Spleen (tissue), 11 donors: ENCODE data around the gene LDLRAD4. TPM values are rescaled to one million over a fixed set of nuclear protein-coding genes. Genes with fewer than 3 reads are reported as not detected.

Source experiments
- DNase-seq: peaks from one replicate; pipeline ENCODE4 v3.0.0-alpha.2; 2020
- H3K27ac ChIP-seq, 8 donors: fragments of 200-600 bp; sonication (generic) in 7 of 8; 1 replicate in 4 of 8; 2 replicates in 4 of 8; pipeline versions ENCODE4 v1.5.0 to v1.8.0; 2016 to 2021; ENCODE audit warnings: inconsistent platforms in 4 of 8, mild to moderate bottlenecking in 4 of 8, moderate library complexity in 1 of 8
- H3K27me3 ChIP-seq, 7 donors: fragments of 200-600 bp; sonication (generic) in 6 of 7; replicated peaks in 1 of 7; 1 replicate in 4 of 7; 2 replicates in 3 of 7; pipeline versions ENCODE4 v1.5.0 to v1.8.0; 2016 to 2021; ENCODE audit warnings: inconsistent platforms in 3 of 7, mild to moderate bottlenecking in 1 of 7
- H3K36me3 ChIP-seq, 6 donors: fragments of 200-600 bp; sonication (generic) in 5 of 6; 1 replicate in 4 of 6; 2 replicates in 2 of 6; pipeline versions ENCODE4 v1.5.0 to v1.8.0; 2016 to 2021; ENCODE audit warnings: inconsistent platforms in 2 of 6
- H3K4me1 ChIP-seq, 6 donors: fragments of 200-600 bp; sonication (generic) in 5 of 6; 1 replicate in 3 of 6; 2 replicates in 3 of 6; pipeline versions ENCODE4 v1.5.0 to v1.8.0; 2016 to 2021; ENCODE audit warnings: inconsistent platforms in 3 of 6
- H3K4me3 ChIP-seq, 8 donors: fragments of 200-600 bp; sonication (generic) in 7 of 8; 1 replicate in 4 of 8; 2 replicates in 4 of 8; pipeline versions ENCODE4 v1.5.0 to v1.8.0; 2016 to 2021; ENCODE audit warnings: inconsistent platforms in 4 of 8, mild to moderate bottlenecking in 4 of 8, moderate library complexity in 2 of 8
- H3K9me3 ChIP-seq, 8 donors: fragments of 200-600 bp; sonication (generic) in 7 of 8; 1 replicate in 4 of 8; 2 replicates in 4 of 8; pipeline versions ENCODE4 v1.5.0 to v1.8.0; 2016 to 2021; ENCODE audit warnings: inconsistent platforms in 4 of 8
- POLR2A ChIP-seq, 3 donors: fragments of 450-650 bp; IDR thresholded peaks; one replicate each; pipeline ENCODE4 v1.5.1; 2017; ENCODE audit warnings: antibody characterized with exemption in 3 of 3, mild to moderate bottlenecking in 1 of 3
- POLR2AphosphoS5 ChIP-seq, 3 donors: sonication (generic); formaldehyde crosslinking; IDR thresholded peaks; one replicate each; pipeline ENCODE4 v1.5.1; 2017; ENCODE audit warnings: antibody characterized with exemption in 3 of 3
- WGBS, 5 donors: extraction: QIAGEN DNeasy Blood & Tissue Kit in 3 of 5; methylation state at CpG; one replicate each; pipeline versions ENCODE4 v1.1.5 to v1.1.7; 2013 to 2018; 5-methylcytosine and 5-hydroxymethylcytosine counted together
- intact Hi-C: fragments of 100-400 bp; cut with DNase I; formaldehyde crosslinking; loops from one replicate; pipeline ENCODE4 v1.15.0; 2023; ENCODE audit warnings: low total_unique reads
- polyA plus RNA-seq, 3 donors: library from polyadenylated mRNA; stranded (reverse); fragments of 200-250 nt; gene quantifications; one replicate each; pipeline ENCODE4 v1.2.1, GENCODE V29; 2013
- total RNA-seq, 7 donors: library from RNA; depleted of rRNA in 3 of 7; stranded (reverse); fragments of >200 nt in 3 of 7; fragmentation: NEBNext Ultra II Directional in 4 of 7; extraction: Animal tissue kit (Norgen Biotek cat#: 25700) in 4 of 7; gene quantifications; one replicate each; pipeline versions ENCODE4 v1.1.0 to v1.2.1, GENCODE V29; 2016 to 2021
- TF ChIP-seq, protein P1 (sequence below), 11 experiments: fragments of 200-600 bp in 7 of 11; fragments of 450-650 bp in 4 of 11; sonication (generic) in 4 of 11; IDR thresholded peaks in 8 of 11; conservative IDR thresholded peaks in 3 of 11; 1 replicate in 7 of 11; 2 replicates in 4 of 11; pipeline versions ENCODE4 v1.4.0 to v1.8.0; 2016 to 2021; ENCODE audit warnings: antibody characterized with exemption in 11 of 11, inconsistent platforms in 4 of 11, mild to moderate bottlenecking in 1 of 11
- donor health status: healthy with polysubstance abuse.
- donor health status: DM: no; HTN: no; CAD: no; lungs with moderate emphysema.
- donor health status: DM: no; HTN: no; CAD: no.
- donor health status: Bipolar disorder and iron deficiency.
- donor health status: healthy.
- donor health status: DM: no; HTN: no; CAD: no.
- donor health status: DM: yes; HTN: yes; CAD: no.

The LDLRAD4 gene
- total and polyA plus RNA-seq, 10 donors, result 4.5 to 80.8 (median 46.4) TPM

DNA sequence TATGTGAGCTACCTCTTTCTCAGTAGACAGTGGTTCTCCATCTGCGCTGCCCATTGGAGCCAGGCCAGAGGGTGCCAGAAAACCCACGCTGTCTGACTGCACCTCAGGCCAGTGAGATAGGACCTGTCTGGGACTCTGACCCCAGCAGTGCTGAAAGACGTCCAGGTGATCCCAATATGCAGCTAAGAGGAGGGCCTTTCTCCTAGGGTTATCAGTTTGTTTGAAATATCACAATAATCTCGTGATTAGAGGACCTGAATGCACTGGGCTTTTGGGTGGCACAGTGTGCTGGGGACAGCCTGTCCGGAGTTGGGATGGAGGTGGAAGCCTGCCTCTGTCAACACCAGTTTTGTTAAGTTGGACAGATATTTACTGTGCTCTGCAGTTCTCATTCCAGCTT lies 216.3 kb downstream of the LDLRAD4 start:
- H3K4me1 ChIP-seq, result peaks cover 0 to 35% (median 10%) of the 10 kb centered on the region in 6 donors
- no peak overlapping the region for H3K4me3 ChIP-seq
- intact Hi-C loops, result no loop called here
- no peaks in the 10 kb centered on the region for H3K27me3 ChIP-seq
- no peak for DNase-seq
- WGBS, 5 donors, result 68 to 96% (median 90%) methylated on average over 5 of the region's 5 CpGs
- no peaks in the 10 kb centered on the region for H3K9me3 ChIP-seq
- H3K36me3 ChIP-seq, result peaks cover 0 to 3% (median 0%) of the 10 kb centered on the region in 6 donors
- H3K27ac ChIP-seq, result no peak overlapping the region
- TF ChIP-seq, protein P1, sequence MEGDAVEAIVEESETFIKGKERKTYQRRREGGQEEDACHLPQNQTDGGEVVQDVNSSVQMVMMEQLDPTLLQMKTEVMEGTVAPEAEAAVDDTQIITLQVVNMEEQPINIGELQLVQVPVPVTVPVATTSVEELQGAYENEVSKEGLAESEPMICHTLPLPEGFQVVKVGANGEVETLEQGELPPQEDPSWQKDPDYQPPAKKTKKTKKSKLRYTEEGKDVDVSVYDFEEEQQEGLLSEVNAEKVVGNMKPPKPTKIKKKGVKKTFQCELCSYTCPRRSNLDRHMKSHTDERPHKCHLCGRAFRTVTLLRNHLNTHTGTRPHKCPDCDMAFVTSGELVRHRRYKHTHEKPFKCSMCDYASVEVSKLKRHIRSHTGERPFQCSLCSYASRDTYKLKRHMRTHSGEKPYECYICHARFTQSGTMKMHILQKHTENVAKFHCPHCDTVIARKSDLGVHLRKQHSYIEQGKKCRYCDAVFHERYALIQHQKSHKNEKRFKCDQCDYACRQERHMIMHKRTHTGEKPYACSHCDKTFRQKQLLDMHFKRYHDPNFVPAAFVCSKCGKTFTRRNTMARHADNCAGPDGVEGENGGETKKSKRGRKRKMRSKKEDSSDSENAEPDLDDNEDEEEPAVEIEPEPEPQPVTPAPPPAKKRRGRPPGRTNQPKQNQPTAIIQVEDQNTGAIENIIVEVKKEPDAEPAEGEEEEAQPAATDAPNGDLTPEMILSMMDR (IDR thresholded peaks at IDR 0.05 in 8 of 11, conservative IDR thresholded peaks at IDR 0.05 in 3 of 11), result no peak
- TF ChIP-seq POLR2AphosphoS5 (IDR thresholded peaks at IDR 0.05), result no peak
- no peak for TF ChIP-seq POLR2A (IDR thresholded peaks at IDR 0.05)

DNA sequence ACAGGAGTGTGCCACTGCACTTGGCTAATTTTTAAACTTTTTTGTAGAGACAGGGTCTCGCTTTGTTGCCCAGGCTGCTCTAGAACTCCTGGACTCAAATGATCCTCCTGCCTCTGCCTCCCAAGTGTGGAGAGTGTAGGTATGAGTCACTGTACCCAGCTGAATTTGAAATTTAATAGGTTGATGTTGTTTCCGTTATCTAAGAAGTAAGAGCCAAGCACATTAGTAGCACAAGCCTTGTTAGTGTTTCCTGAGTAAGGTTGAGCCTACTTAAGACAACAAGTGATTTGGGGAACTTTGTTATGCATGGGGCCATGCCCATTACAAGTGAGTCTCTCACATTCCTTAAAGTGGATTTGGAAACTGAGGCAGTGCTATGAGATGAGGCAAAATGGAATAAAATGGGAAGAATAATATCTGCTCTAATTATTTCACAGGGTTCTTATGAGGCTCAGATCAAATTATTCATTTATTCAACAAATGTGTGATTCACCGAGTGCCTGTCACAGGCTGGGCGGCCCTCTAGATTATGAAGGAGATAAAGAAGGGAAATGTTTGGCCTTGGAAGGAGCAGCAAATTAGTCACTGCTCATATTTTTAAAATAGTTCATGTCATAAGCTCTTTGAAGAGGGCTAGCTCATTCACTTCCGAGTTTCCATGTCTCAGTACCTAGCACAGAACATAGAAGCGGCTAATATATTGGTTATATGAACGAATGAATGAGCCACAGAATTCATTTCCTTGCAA lies 217.2 kb downstream of the LDLRAD4 start:
- peaks cover 0 to 6% (median 0%) of the 10 kb centered on the region in 6 donors for H3K36me3 ChIP-seq
- H3K27me3 ChIP-seq, result no peaks in the 10 kb centered on the region
- no peak for TF ChIP-seq POLR2AphosphoS5 (IDR thresholded peaks at IDR 0.05)
- TF ChIP-seq POLR2A (IDR thresholded peaks at IDR 0.05), result no peak
- TF ChIP-seq, protein P1 (IDR thresholded peaks at IDR 0.05 in 8 of 11, conservative IDR thresholded peaks at IDR 0.05 in 3 of 11), result no peak
- no peak overlapping the region for H3K4me3 ChIP-seq
- no peaks in the 10 kb centered on the region for H3K9me3 ChIP-seq
- intact Hi-C loops, result no loop called here
- WGBS, 5 donors, result 72 to 82% (median 78%) methylated on average over 7 of the region's 7 CpGs
- peak overlapping the region in 1 of 8 donors; percentile 69 for H3K27ac ChIP-seq
- peaks cover 0 to 35% (median 10%) of the 10 kb centered on the region in 6 donors for H3K4me1 ChIP-seq
- no peak for DNase-seq

DNA sequence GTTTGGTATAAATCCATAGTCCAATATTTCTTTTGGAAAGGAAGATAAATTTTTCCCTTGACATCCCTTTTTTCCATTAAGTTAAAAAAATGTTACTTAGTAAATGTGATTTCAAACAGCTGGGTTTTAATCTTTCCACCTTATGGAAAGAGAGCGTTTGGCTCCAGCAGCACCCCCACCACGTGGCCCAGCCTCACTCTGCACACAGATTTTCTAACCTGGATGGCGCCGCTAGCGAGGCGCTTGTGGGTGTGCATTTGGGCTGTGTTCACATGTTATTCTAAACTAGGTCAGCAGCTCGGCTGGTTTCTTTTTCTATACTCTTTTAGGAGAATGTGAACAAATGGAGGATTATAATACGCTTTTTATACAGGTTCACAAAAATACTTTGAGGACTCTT lies 218.0 kb downstream of the LDLRAD4 start:
- no peak for DNase-seq
- Histone ChIP-seq H3K4me1 (peaks cover 0 to 35% (median 10%) of the 10 kb centered on the region in 6 donors), H3K36me3 (peaks cover 0 to 7% (median 0%) of the 10 kb centered on the region in 6 donors), H3K27me3 (no peaks in the 10 kb centered on the region), H3K4me3 (no peak overlapping the region), H3K9me3 (no peaks in the 10 kb centered on the region), H3K27ac (peak overlapping the region in 3 of 8 donors; percentile 26 to 69 (median 40))
- TF ChIP-seq POLR2A (IDR thresholded peaks at IDR 0.05), result no peak
- no peak for TF ChIP-seq POLR2AphosphoS5 (IDR thresholded peaks at IDR 0.05)
- TF ChIP-seq, protein P1 (IDR thresholded peaks at IDR 0.05 in 8 of 11, conservative IDR thresholded peaks at IDR 0.05 in 3 of 11), result no peak
- intact Hi-C loops, result no loop called here
- 82 to 94% (median 83%) methylated on average over 8 of the region's 8 CpGs for WGBS, 5 donors

DNA sequence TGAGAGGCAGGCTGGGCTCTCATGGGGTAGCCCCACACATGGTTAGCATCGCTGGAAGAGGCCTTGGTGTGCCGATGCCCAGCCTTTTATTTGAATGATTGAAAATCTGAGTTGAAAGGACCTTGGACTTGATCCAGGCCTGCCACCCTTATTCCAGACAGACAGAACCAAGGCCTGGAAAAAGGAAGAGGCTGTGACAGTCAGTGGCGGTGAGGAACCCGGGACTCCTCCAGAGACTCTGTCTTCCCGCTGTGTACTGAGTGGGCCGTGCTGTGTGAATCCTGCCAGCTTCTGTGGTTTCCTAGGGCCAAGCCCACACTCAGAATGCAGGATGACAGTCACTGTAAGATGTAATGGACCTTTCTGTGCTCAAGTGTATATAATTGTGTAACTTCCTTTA lies 218.5 kb downstream of the LDLRAD4 start:
- TF ChIP-seq, protein P1 (IDR thresholded peaks at IDR 0.05 in 8 of 11, conservative IDR thresholded peaks at IDR 0.05 in 3 of 11), result no peak
- TF ChIP-seq POLR2AphosphoS5 (IDR thresholded peaks at IDR 0.05), result no peak
- no peak for TF ChIP-seq POLR2A (IDR thresholded peaks at IDR 0.05)
- Histone ChIP-seq H3K36me3 (peaks cover 0 to 7% (median 0%) of the 10 kb centered on the region in 6 donors), H3K9me3 (no peaks in the 10 kb centered on the region), H3K27ac (peak overlapping the region in 3 of 8 donors; percentile 26 to 69 (median 40)), H3K4me1 (peaks cover 0 to 35% (median 10%) of the 10 kb centered on the region in 6 donors), H3K27me3 (no peaks in the 10 kb centered on the region), H3K4me3 (no peak overlapping the region)
- intact Hi-C loops, result no loop called here
- no peak for DNase-seq
- 43 to 69% (median 48%) methylated on average over 6 of the region's 6 CpGs for WGBS, 5 donors
